H4 (cell line): ENCODE measurements around the gene DDI1. TPM values are rescaled to one million over a fixed set of nuclear protein-coding genes. Genes with fewer than 3 reads are reported as not detected.

Experiments used
- DNase-seq: peaks from one replicate; pipeline ENCODE4 v3.0.0-alpha.2; 2015; ENCODE audit warnings: low spot score
- total RNA-seq: library from RNA; depleted of rRNA; stranded (reverse); fragments of >200 nt; shearing (Covaris generic); gene quantifications from 2 replicates; pipeline ENCODE4 v1.2.3, GENCODE V29; 2014; rRNA removed

Gene DDI1
- total RNA-seq, 1 experiment from 2014 or later, result not detected

DNA sequence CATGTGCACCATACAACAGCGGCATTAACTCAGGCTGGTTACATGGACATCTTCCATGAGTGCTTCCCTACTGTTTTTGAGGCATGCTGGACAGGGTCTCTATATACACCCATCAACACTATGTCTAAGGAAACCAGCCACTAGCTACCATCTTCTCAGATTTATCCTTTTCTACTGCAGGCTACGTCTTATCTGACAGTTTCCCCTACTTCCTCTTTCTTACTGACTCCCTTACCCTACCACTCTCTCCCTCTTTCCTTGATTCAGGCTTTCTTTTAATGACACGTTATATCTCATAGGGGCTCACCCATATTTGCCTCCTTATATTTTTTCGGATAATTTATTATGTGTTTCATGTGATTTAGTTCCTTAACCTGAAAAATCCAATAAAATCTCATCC is 41.8 kb downstream of the DDI1 start:
- no peak for DNase-seq

DNA sequence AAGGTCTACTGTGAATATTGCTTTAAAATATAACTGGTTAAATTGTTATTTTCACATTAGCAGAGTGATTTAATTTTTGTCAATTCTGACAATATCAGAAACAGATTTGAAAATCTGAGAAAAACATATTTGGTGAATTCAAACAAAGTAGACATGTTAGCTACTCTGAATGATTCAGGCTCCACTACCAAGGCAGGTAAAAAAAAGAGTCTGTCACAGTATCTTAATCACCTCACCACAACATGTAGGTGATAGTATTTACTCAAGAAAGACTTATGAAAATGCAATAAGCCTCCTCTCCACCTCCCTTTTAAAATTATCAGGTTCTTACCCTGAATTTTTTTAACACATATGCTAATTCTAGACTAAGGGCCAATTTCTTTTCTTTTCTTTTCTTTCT is 42.6 kb downstream of the DDI1 start:
- DNase-seq, result no peak

- DNase-seq, result no peak
These were observed 50.2 kb downstream of the DDI1 start for GRCh38 chr11:104086621-104087020.

Other genes starting within 250 kb of the DDI1 start
- gene PDGFD, start 127.5 kb downstream of the DDI1 start, total RNA-seq, result 4.4 and 5.3 TPM in 2 replicates